H9 (cell line): ENCODE measurements around the gene SYDE1. TPM values are rescaled to one million over a fixed set of nuclear protein-coding genes. Genes with fewer than 3 reads are reported as not detected.

Experiments
- DNase-seq: peaks from one replicate; pipeline ENCODE4 v3.0.0-alpha.2; 2017
- H2AFZ ChIP-seq: one replicate; pipeline ENCODE4 v1.6.1; 2013; ENCODE audit warnings: mild to moderate bottlenecking, low read length, control low read depth, moderate library complexity
- H2AK5ac ChIP-seq: 2 replicates; pipeline ENCODE4 v1.6.1; 2013; ENCODE audit warnings: low read length, control low read depth, mixed read lengths; ENCODE audit not compliant: insufficient read length
- H2BK120ac ChIP-seq: one replicate; pipeline ENCODE4 v1.6.1; 2013; ENCODE audit warnings: low read depth, mild to moderate bottlenecking, low read length, control low read depth, inconsistent platforms; ENCODE audit not compliant: poor library complexity, severe bottlenecking
- H2BK12ac ChIP-seq: 2 replicates; pipeline ENCODE4 v1.6.1; 2013; ENCODE audit warnings: low read length, control low read depth, mixed read lengths, low read depth; ENCODE audit not compliant: insufficient read length
- H2BK15ac ChIP-seq: 2 replicates; pipeline ENCODE4 v1.6.1; 2013; ENCODE audit warnings: low read depth, low read length, control low read depth
- H2BK20ac ChIP-seq: one replicate; pipeline ENCODE4 v1.6.1; 2013; ENCODE audit warnings: low read depth, mild to moderate bottlenecking, low read length, control low read depth, inconsistent platforms; ENCODE audit not compliant: poor library complexity, severe bottlenecking
- H2BK5ac ChIP-seq: 2 replicates; pipeline ENCODE4 v1.6.1; 2013; ENCODE audit warnings: low read length, control low read depth, mixed read lengths; ENCODE audit not compliant: insufficient read length
- H3K14ac ChIP-seq: 2 replicates; pipeline ENCODE4 v1.6.1; 2013; ENCODE audit warnings: low read length, control low read depth; ENCODE audit not compliant: insufficient read depth
- H3K18ac ChIP-seq: 2 replicates; pipeline ENCODE4 v1.6.1; 2013; ENCODE audit warnings: low read depth, mild to moderate bottlenecking, mixed read lengths, low read length, control low read depth; ENCODE audit not compliant: insufficient read length
- H3K23ac ChIP-seq: 2 replicates; pipeline ENCODE4 v1.6.1; 2013; ENCODE audit warnings: low read length, control low read depth, mixed read lengths, low read depth; ENCODE audit not compliant: insufficient read length
- H3K23me2 ChIP-seq: 2 replicates; pipeline ENCODE4 v1.6.1; 2013; ENCODE audit warnings: low read depth, mild to moderate bottlenecking, mixed read lengths, low read length, control low read depth; ENCODE audit not compliant: insufficient read length, poor library complexity, severe bottlenecking
- H3K27ac ChIP-seq: 2 replicates; pipeline ENCODE4 v1.5.1; 2013; ENCODE audit warnings: low read length, control low read depth, mixed read lengths, low read depth; ENCODE audit not compliant: insufficient read length
- H3K27me3 ChIP-seq: 2 replicates; pipeline ENCODE4 v1.6.1; 2013; ENCODE audit warnings: low read length, control low read depth, inconsistent platforms; ENCODE audit not compliant: insufficient read depth
- H3K4ac ChIP-seq: 2 replicates; pipeline ENCODE4 v1.6.1; 2013; ENCODE audit warnings: low read depth, mild to moderate bottlenecking, control low read depth, inconsistent platforms, low read length, moderate library complexity
- H3K4me1 ChIP-seq: 2 replicates; pipeline ENCODE4 v1.6.1; 2013; ENCODE audit warnings: low read length, control low read depth, inconsistent platforms; ENCODE audit not compliant: insufficient read depth
- H3K4me2 ChIP-seq: 2 replicates; pipeline ENCODE4 v1.6.1; 2013; ENCODE audit warnings: low read length, control low read depth, mixed read lengths; ENCODE audit not compliant: insufficient read length, insufficient read depth
- H3K56ac ChIP-seq: 2 replicates; pipeline ENCODE4 v1.6.1; 2013; ENCODE audit warnings: low read depth, mild to moderate bottlenecking, mixed read lengths, low read length, control low read depth; ENCODE audit not compliant: insufficient read length
- H3K79me1 ChIP-seq: 2 replicates; pipeline ENCODE4 v1.6.1; 2013; ENCODE audit warnings: low read depth, mild to moderate bottlenecking, moderate library complexity, low read length, control low read depth, inconsistent platforms; ENCODE audit not compliant: insufficient read depth, poor library complexity, severe bottlenecking
- H3K79me2 ChIP-seq: 2 replicates; pipeline ENCODE4 v1.6.1; 2013; ENCODE audit warnings: low read length, control low read depth, inconsistent platforms; ENCODE audit not compliant: insufficient read depth
- H3K9ac ChIP-seq: 2 replicates; pipeline ENCODE4 v1.6.1; 2013; ENCODE audit warnings: low read length, control low read depth, mixed read lengths; ENCODE audit not compliant: insufficient read length; ENCODE audit errors: extremely low read depth
- H3K9me3 ChIP-seq: one replicate; pipeline ENCODE4 v1.6.1; 2013; ENCODE audit warnings: low read depth, low read length, inconsistent platforms; ENCODE audit not compliant: control insufficient read depth
- H3T11ph ChIP-seq: one replicate; pipeline ENCODE4 v1.6.1; 2013; ENCODE audit warnings: mild to moderate bottlenecking, low read length, control low read depth, inconsistent platforms
- H4K20me1 ChIP-seq: one replicate; pipeline ENCODE4 v1.6.1; 2013; ENCODE audit not compliant: control insufficient read depth, insufficient read length, insufficient read depth
- H4K5ac ChIP-seq: 2 replicates; pipeline ENCODE4 v1.6.1; 2013; ENCODE audit warnings: low read depth, mild to moderate bottlenecking, mixed read lengths, low read length, control low read depth; ENCODE audit not compliant: insufficient read length
- H4K8ac ChIP-seq: replicated peaks from 2 replicates; pipeline ENCODE4 v1.6.1; 2013; ENCODE audit warnings: low read length, control low read depth, mixed read lengths, low read depth; ENCODE audit not compliant: insufficient read length
- H4K91ac ChIP-seq: 2 replicates; pipeline ENCODE4 v1.6.1; 2013; ENCODE audit warnings: low read depth, mild to moderate bottlenecking, moderate library complexity, mixed read lengths, low read length, control low read depth; ENCODE audit not compliant: insufficient read length
- H3K27ac Mint-ChIP-seq, 3 experiments: 2 replicates in 2 of 3; 3 replicates in 1 of 3; pipeline ENCODE4 v1.8.0; 2020 to 2021; ENCODE audit warnings: mixed read lengths in 3 of 3, mild to moderate bottlenecking in 1 of 3, moderate library complexity in 1 of 3
- H3K27me3 Mint-ChIP-seq: 2 replicates; pipeline ENCODE4 v1.8.0; 2021; ENCODE audit warnings: low read depth, mild to moderate bottlenecking, moderate library complexity, mixed read lengths
- H3K36me3 Mint-ChIP-seq, 3 experiments: 2 replicates in 2 of 3; 3 replicates in 1 of 3; pipeline ENCODE4 v1.8.0; 2020 to 2021; ENCODE audit warnings: low read depth in 3 of 3, mixed read lengths in 3 of 3; ENCODE audit not compliant: insufficient read depth in 1 of 3
- H3K4me1 Mint-ChIP-seq, 2 experiments: 2 replicates each; pipeline ENCODE4 v1.8.0; 2020; ENCODE audit warnings: mixed read lengths in 2 of 2
- H3K4me3 Mint-ChIP-seq, 2 experiments: 2 replicates in 1 of 2; 3 replicates in 1 of 2; pipeline ENCODE4 v1.8.0; 2020 to 2021; ENCODE audit warnings: mild to moderate bottlenecking in 2 of 2, mixed read lengths in 2 of 2, moderate library complexity in 1 of 2
- H3K9me3 Mint-ChIP-seq, 2 experiments: 2 replicates in 1 of 2; 3 replicates in 1 of 2; pipeline ENCODE4 v1.8.0; 2020; ENCODE audit warnings: mild to moderate bottlenecking in 2 of 2, mixed read lengths in 2 of 2, moderate library complexity in 1 of 2
- CTCF ChIP-seq: fragments of 200-600 bp; sonication (generic); conservative IDR thresholded peaks from 3 replicates; pipeline ENCODE4 v1.8.0; 2021; ENCODE audit warnings: antibody characterized with exemption, mild to moderate bottlenecking
- total RNA-seq: library from RNA; stranded (reverse); gene quantifications from 2 replicates; pipeline ENCODE4 v1.2.1, GENCODE V29; 2021

The SYDE1 gene
- total RNA-seq, 1 experiment from 2014 or later, result 21.4 TPM

DNA sequence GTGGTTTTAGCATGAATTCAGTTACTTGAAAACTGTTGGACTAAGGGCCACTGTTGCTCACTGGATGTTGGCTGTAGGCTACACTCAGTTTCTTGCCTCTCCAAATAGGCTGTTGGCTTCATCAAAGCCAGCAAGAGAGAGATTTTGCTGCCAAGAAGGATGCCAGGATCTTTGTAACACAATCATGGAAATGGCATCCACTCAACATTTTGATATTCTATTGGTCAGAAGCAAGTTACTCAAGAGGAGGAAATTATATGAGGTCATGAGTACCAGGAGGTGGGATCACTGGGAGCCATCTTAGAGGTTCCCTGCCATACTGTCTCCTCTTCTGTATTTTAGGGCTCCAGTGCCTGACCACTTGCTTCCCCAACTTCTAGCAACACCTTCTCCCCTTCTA, 30.6 kb downstream of the SYDE1 start:
- Histone ChIP-seq H3K14ac (no peak overlapping the region), H4K5ac (no peak overlapping the region), H3K79me2 (no peaks in the 10 kb centered on the region), H2BK120ac (no peak overlapping the region), H3T11ph (no peak overlapping the region), H4K20me1 (no peaks in the 10 kb centered on the region), H3K4me2 (no peak overlapping the region), H3K56ac (no peak overlapping the region), H3K27ac (no peak overlapping the region), H3K4ac (no peak overlapping the region), H3K9ac (no peak overlapping the region), H3K9me3 (no peaks in the 10 kb centered on the region), H4K8ac (no peak overlapping the region), H3K23me2 (no peaks in the 10 kb centered on the region), H4K91ac (no peak overlapping the region), H2AK5ac (no peak overlapping the region), H2BK20ac (no peak overlapping the region), H3K79me1 (no peaks in the 10 kb centered on the region), H3K23ac (no peak overlapping the region), H3K27me3 (no peaks in the 10 kb centered on the region), H2BK12ac (no peak overlapping the region), H2AFZ (no peak overlapping the region), H2BK5ac (no peak overlapping the region), H3K4me1 (no peaks in the 10 kb centered on the region), H2BK15ac (no peak overlapping the region), H3K18ac (no peak overlapping the region)
- H3K9me3 Mint-ChIP-seq, result peaks cover 17 to 22% of the 10 kb centered on the region in 2 experiments
- H3K4me3 Mint-ChIP-seq, result no peak overlapping the region
- TF ChIP-seq CTCF, result no peak
- no peaks in the 10 kb centered on the region for H3K36me3 Mint-ChIP-seq
- DNase-seq, result no peak
- no peaks in the 10 kb centered on the region for H3K4me1 Mint-ChIP-seq
- H3K27ac Mint-ChIP-seq, result no peak overlapping the region
- peaks cover 18% of the 10 kb centered on the region for H3K27me3 Mint-ChIP-seq
